ENCODE results near the gene ESCO1. TPM values are rescaled to one million over a fixed set of nuclear protein-coding genes. Genes with fewer than 3 reads are reported as not detected.
A peak's percentile ranks its signal among the peaks of the same experiment; 100 is the strongest.
"Not testable (repeated sequence)": the region's sequence is repeated elsewhere in the genome, so short reads cannot be mapped to it uniquely, and the experiment has no call there.

The ESCO1 gene
- total RNA-seq, 4 donors from 2014 or later: 15.9 to 23.5 (median 17.3) TPM

DNA sequence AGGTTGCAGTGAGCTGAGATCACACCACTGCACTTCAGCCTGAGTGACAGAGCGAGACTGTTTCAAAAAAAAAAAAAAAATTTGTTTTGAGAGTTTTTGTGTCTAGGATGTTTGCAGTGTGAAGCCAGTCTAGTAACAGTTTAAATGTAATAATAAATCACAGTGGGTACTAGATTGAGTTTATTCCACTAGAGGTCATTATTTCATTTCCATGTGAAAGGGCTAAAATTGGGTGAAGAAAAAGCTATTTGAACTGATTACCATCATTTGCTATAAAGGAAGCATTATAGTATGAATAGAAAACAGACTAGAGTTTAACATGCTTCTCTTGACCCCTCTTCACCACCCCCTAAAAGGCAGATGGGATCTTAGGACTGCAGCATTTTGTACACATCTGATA lies 31.9 kb upstream of the ESCO1 start:
- Histone ChIP-seq H3K27me3 (no peaks in the 10 kb centered on the region), H3K4me3 (no peak overlapping the region), H3K27ac (no peak overlapping the region), H3K4me1 (no peaks in the 10 kb centered on the region), H3K9me3 (no peaks in the 10 kb centered on the region), H3K36me3 (peaks cover 44% of the 10 kb centered on the region)
- WGBS: 100% methylated on average over 1 of the region's 1 CpG
- TF ChIP-seq POLR2AphosphoS5 (IDR thresholded peaks at IDR 0.05) (no peak), EP300 (IDR thresholded peaks at IDR 0.05) (no peak), POLR2A (IDR thresholded peaks at IDR 0.05) (no peak)
- TF ChIP-seq, protein P1, sequence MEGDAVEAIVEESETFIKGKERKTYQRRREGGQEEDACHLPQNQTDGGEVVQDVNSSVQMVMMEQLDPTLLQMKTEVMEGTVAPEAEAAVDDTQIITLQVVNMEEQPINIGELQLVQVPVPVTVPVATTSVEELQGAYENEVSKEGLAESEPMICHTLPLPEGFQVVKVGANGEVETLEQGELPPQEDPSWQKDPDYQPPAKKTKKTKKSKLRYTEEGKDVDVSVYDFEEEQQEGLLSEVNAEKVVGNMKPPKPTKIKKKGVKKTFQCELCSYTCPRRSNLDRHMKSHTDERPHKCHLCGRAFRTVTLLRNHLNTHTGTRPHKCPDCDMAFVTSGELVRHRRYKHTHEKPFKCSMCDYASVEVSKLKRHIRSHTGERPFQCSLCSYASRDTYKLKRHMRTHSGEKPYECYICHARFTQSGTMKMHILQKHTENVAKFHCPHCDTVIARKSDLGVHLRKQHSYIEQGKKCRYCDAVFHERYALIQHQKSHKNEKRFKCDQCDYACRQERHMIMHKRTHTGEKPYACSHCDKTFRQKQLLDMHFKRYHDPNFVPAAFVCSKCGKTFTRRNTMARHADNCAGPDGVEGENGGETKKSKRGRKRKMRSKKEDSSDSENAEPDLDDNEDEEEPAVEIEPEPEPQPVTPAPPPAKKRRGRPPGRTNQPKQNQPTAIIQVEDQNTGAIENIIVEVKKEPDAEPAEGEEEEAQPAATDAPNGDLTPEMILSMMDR (IDR thresholded peaks at IDR 0.05): no peak
- no peak for DNase-seq (ENCODE audit: low spot score in 2 of 2)

DNA sequence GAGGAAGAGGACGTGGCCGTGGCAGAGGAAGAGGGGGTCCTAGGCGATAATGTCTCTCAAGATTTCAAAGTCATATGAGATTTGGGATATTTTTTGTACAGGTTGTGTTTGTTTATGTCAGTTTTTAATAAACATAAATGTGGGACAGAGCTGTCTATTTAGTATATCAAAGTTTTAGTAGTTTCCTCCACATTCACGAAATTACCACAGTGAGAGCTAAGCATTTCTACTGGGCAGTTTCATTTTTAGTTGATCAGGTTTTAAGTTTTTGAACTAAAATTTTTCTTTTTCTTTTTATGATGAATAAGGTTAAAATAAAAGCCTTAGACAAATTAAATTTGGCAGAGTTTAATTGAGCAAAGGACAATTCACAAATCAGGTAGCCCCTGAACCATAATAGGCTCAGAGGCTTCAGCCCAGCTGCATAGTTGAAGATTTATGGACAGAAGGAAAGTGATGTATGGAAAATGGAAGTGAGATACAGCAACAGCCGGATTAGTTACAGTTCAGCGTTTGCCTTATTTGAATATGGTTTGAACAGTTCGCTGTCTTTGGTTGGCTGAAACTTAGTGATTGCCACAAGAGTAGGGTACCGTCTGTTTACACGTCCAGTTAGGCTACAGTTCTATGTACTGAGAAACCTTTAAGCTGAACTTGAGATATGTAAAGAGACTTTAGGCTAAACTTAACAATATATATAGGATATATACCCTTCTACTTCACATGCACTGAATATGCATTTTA lies 28.8 kb upstream of the ESCO1 start:
- Histone ChIP-seq H3K27ac (no peak overlapping the region), H3K4me3 (no peak overlapping the region), H3K36me3 (peaks cover 71% of the 10 kb centered on the region), H3K4me1 (no peaks in the 10 kb centered on the region), H3K27me3 (no peaks in the 10 kb centered on the region), H3K9me3 (no peaks in the 10 kb centered on the region)
- TF ChIP-seq POLR2A (IDR thresholded peaks at IDR 0.05) (no peak), EP300 (IDR thresholded peaks at IDR 0.05) (no peak), POLR2AphosphoS5 (IDR thresholded peaks at IDR 0.05) (no peak)
- TF ChIP-seq, protein P1 (IDR thresholded peaks at IDR 0.05): no peak
- 86% methylated on average over 9 of the region's 9 CpGs for WGBS
- DNase-seq (ENCODE audit: low spot score in 2 of 2): no peak

DNA sequence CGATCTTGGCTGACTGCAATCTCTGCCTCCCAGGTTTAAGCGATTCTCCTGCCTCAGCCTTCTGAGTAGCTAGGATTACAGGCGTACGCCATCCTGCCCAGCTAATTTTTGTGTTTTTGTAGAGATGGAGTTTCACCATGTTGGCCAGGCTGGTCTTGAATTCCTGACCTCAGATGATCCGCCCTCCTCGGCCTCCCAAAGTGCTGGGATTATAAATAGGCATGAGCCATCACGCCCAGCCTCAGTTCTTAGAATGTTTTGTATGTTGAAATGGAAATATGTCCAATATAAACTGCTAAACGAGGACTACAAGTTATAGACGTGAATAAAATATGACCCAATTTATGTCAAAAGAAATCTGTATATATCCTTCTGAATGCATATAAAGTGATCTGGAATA lies 21.1 kb upstream of the ESCO1 start:
- H3K9me3 ChIP-seq, H3K4me1 ChIP-seq: not testable (repeated sequence)

DNA sequence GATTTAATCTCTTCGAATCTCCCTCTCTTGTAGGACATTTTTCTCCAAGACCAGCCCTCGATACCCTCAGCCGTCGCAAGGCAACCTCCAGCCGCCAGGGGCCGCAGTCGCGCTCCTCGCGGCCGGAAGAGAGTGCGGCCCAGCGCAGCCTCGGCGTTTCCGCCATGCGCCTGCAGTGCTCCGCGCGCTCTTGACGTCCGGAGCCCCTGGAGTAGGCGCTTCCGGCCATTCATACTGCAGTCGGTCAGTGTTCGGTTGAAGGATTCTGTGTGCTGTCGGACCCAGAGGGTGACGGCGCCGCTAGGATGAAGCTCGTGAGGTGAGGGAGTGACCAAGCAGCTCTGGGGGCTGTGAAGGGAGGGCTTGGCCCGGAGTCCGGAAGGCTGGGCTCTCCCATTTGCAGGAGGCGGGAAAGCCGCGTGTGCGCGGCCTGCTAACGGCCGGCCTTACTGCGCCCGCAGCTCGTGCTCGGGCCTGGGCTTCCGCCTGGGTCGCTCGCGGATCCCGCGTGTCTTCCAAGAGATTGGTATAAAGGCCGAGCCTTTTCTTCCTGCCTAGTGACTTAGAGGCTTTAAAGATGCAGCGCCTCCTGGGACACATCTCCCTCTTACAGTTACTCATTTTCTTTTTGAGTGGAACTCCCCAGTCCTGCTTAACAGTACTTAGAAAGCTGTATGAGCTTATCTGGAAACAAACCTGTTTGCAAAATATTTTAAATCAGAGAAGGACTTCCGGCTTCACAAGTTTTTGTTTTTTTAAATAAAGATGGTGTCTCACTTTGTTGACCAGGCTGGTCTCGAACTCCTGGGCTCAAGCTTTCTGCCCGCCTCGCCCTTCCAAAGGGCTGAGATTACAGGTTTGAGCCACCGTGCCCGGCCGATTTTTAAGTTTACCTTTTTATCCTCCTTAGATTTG lies 11.9 kb upstream of the ESCO1 start, which contains the start of gene SNRPD1:
Gene SNRPD1, plus strand, starts transcription at position 190 of the 915 bp plus-strand sequence. Its CDS starts 116 bp downstream, at position 306.
- peak; percentile 85 to 89 for DNase-seq (ENCODE audit: low spot score in 2 of 2)
- Histone ChIP-seq H3K27ac (peak within 1 kb of the TSS; percentile 85), H3K4me1 (peaks cover 21% of the 10 kb centered on the region), H3K36me3 (no peaks in the 10 kb centered on the region), H3K9me3 (no peaks in the 10 kb centered on the region), H3K27me3 (no peaks in the 10 kb centered on the region), H3K4me3 (peak within 1 kb of the TSS; percentile 59)
- WGBS: under 1% methylated on average over 36 of the region's 59 CpGs
- peak in 1 of 2 donors; percentile 59 for TF ChIP-seq POLR2A (IDR thresholded peaks at IDR 0.05)
- no peak for TF ChIP-seq EP300 (IDR thresholded peaks at IDR 0.05)
- TF ChIP-seq, protein P1 (IDR thresholded peaks at IDR 0.05): peak; percentile 74 to 97
- TF ChIP-seq POLR2AphosphoS5 (IDR thresholded peaks at IDR 0.05): peak in 2 of 3 donors; percentile 66 to 93

More for the DNA sequence above, 21.1 kb upstream of the ESCO1 start:
- not testable (repeated sequence) for DNase-seq (ENCODE audit: low spot score in 2 of 2); H3K27me3 ChIP-seq; H3K27ac ChIP-seq; H3K4me3 ChIP-seq
- 91% methylated on average over 9 of the region's 9 CpGs for WGBS
- peaks cover 49% of the 10 kb centered on the region for H3K36me3 ChIP-seq

DNA sequence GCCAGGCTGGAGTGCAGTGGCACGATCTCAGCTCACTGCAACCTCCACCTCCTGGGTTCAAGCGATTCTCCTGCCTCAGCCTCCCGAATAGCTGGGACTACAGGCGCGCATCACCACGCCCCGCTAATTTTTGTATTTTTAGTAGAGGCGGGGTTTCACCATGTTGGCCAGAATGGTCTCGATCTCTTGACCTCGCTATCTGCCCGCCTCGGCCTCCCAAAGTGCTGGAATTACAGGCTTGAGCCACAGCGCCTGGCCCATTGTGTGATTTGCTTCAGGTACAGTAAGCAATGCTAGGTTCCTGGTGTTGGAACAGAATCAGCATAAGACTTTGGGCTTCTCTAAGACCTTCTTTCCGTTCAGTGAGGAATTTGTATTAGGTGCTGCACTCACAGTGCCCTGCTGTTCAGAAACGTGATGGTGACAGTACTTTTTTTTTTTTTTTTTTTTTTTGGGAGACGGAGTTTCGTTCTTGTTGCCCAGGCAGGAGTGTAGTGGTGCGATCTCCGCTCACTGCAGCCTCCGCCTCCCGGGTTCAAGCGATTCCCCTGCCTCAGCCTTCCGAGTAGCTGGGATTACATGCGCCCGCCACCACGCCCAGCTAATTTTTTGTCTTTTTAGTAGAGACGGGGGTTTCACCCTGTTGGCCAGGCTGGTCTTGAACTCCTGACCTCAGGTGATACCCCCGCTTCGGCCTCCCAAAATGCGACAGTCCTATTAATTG lies 11.1 kb upstream of the ESCO1 start:
- peak overlapping the region; percentile 59 for H3K4me3 ChIP-seq
- not testable (repeated sequence) for H3K9me3 ChIP-seq; H3K36me3 ChIP-seq; H3K27me3 ChIP-seq; DNase-seq (ENCODE audit: low spot score in 2 of 2)
- WGBS: 55% methylated on average over 30 of the region's 30 CpGs
- peak overlapping the region; percentile 85 for H3K27ac ChIP-seq
- H3K4me1 ChIP-seq: peaks cover 21% of the 10 kb centered on the region
